Endothelial cell of umbilical vein (primary cell): ENCODE data around the gene PFKFB4. TPM values are rescaled to one million over a fixed set of nuclear protein-coding genes. Genes with fewer than 3 reads are reported as not detected.
"Not testable (repeated sequence)": the region's sequence is repeated elsewhere in the genome, so short reads cannot be mapped to it uniquely, and the experiment has no call there.

Experiments
- BruUV-seq: library from RNA; stranded (reverse); fragments of 400-500 nt; replicated peaks from 2 replicates; lab custom pipeline; 2021; lab: Mats Ljungman, UMichigan
- CTCF ChIA-PET: fragments of 300-600, 350-600 bp; sonication (Branson Sonifier 250); formaldehyde crosslinking; loops from one replicate; lab custom pipeline; 2021; ENCODE audit warnings: antibody characterized with exemption, inconsistent platforms; lab: Charles Lee
- POLR2A ChIA-PET: fragments of 300-600, 350-600 bp; sonication (Branson Sonifier 250); formaldehyde crosslinking; loops from one replicate; lab custom pipeline; 2021; ENCODE audit warnings: antibody characterized with exemption, inconsistent platforms; lab: Charles Lee
- DNase-seq: peaks from one replicate; pipeline ENCODE4 v3.0.0-alpha.2; 2011; ENCODE audit warnings: low read depth, low spot score
- FAIRE-seq: peaks from 2 replicates; lab custom pipeline; 2011; peaks lifted over from hg19 to GRCh38; lab: Jason Lieb, UNC
- H2AFZ ChIP-seq: 2 replicates; pipeline ENCODE4 v1.6.0; 2012; ENCODE audit warnings: low read depth, low read length, control low read depth, inconsistent platforms
- H3K27ac ChIP-seq: 2 replicates; pipeline ENCODE4 v1.5.1; 2011; ENCODE audit warnings: low read depth, mild to moderate bottlenecking, control low read depth, low read length, moderate library complexity; ENCODE audit not compliant: insufficient read depth
- H3K27me3 ChIP-seq, 2 experiments: 2 replicates each; pipeline versions ENCODE4 v1.6.0 to v1.6.1; 2011; ENCODE audit warnings: low read length in 2 of 2, mixed read lengths in 1 of 2; ENCODE audit not compliant: control insufficient read depth in 2 of 2, insufficient read depth in 2 of 2
- H3K36me3 ChIP-seq, 2 experiments: 2 replicates in 1 of 2; 3 replicates in 1 of 2; pipeline ENCODE4 v1.5.1; 2011; ENCODE audit warnings: low read length in 2 of 2, mild to moderate bottlenecking in 1 of 2, moderate library complexity in 1 of 2; ENCODE audit not compliant: control insufficient read depth in 2 of 2, insufficient read depth in 2 of 2; ENCODE audit errors: extremely low read depth in 1 of 2
- H3K4me1 ChIP-seq: 3 replicates; pipeline ENCODE4 v1.5.1; 2011; ENCODE audit warnings: mild to moderate bottlenecking, low read length; ENCODE audit not compliant: control insufficient read depth, insufficient read depth; ENCODE audit errors: extremely low read depth
- H3K4me2 ChIP-seq: 2 replicates; pipeline ENCODE4 v1.6.1; 2011; ENCODE audit warnings: low read length, control low read depth, mixed read lengths; ENCODE audit not compliant: insufficient read depth
- H3K4me3 ChIP-seq, 3 experiments: fragments of 200-600 bp in 1 of 3; sonication (generic), shearing (Covaris generic) in 1 of 3; replicated peaks in 1 of 3; 2 replicates each; pipeline ENCODE4 v1.5.1; 2011 to 2016; ENCODE audit warnings: control low read depth in 3 of 3, low read length in 3 of 3, mild to moderate bottlenecking in 2 of 3, inconsistent platforms in 1 of 3, low read depth in 1 of 3, moderate library complexity in 1 of 3; ENCODE audit not compliant: insufficient read depth in 1 of 3
- H3K79me2 ChIP-seq: 2 replicates; pipeline ENCODE4 v1.6.0; 2012; ENCODE audit warnings: low read length, inconsistent platforms; ENCODE audit not compliant: control insufficient read depth, insufficient read depth
- H3K9ac ChIP-seq: replicated peaks from 2 replicates; pipeline ENCODE3; 2011; ENCODE audit warnings: low read length, control low read depth; ENCODE audit not compliant: insufficient read depth; ENCODE audit errors: extremely low read depth
- H3K9me1 ChIP-seq: replicated peaks from 3 replicates; pipeline ENCODE4 v1.6.0; 2011; ENCODE audit warnings: mild to moderate bottlenecking, low read length; ENCODE audit not compliant: control insufficient read depth, insufficient read depth; ENCODE audit errors: extremely low read depth
- H3K9me3 ChIP-seq: replicated peaks from 2 replicates; pipeline ENCODE4 v1.5.1; 2012; ENCODE audit warnings: low read length, inconsistent platforms; ENCODE audit not compliant: control insufficient read depth, insufficient read depth
- H4K20me1 ChIP-seq: replicated peaks from 2 replicates; pipeline ENCODE3; 2011; ENCODE audit warnings: mild to moderate bottlenecking, low read length; ENCODE audit not compliant: control insufficient read depth, insufficient read depth; ENCODE audit errors: extremely low read depth
- CTCF ChIP-seq, 2 donors: IDR thresholded peaks; 1 replicate in 1 of 2; 2 replicates in 1 of 2; pipeline ENCODE4 v1.5.1; 2011; ENCODE audit warnings: low read length in 2 of 2, mild to moderate bottlenecking in 2 of 2, moderate library complexity in 2 of 2, control low read depth in 1 of 2, inconsistent platforms in 1 of 2, low read depth in 1 of 2; ENCODE audit not compliant: insufficient read depth in 1 of 2; ENCODE audit errors: extremely low read depth in 1 of 2
- EZH2 ChIP-seq: IDR thresholded peaks from 2 replicates; pipeline ENCODE4 v1.6.1; 2012; ENCODE audit warnings: borderline replicate concordance, low read depth, mild to moderate bottlenecking, moderate library complexity, low read length, inconsistent platforms; ENCODE audit not compliant: severe bottlenecking
- FOS ChIP-seq: IDR thresholded peaks from 2 replicates; pipeline ENCODE4 v1.6.1; 2011; ENCODE audit warnings: mild to moderate bottlenecking, low read length, moderate library complexity, borderline replicate concordance; ENCODE audit not compliant: insufficient read depth
- GATA2 ChIP-seq: IDR thresholded peaks from 2 replicates; pipeline ENCODE4 v1.7.0; 2011; ENCODE audit warnings: low read depth, mild to moderate bottlenecking, moderate library complexity, mixed read lengths, low read length; ENCODE audit not compliant: insufficient read length, insufficient read depth
- JUN ChIP-seq: IDR thresholded peaks from 2 replicates; pipeline ENCODE4 v1.6.1; 2011; ENCODE audit warnings: borderline replicate concordance, low read depth; ENCODE audit not compliant: insufficient read length, insufficient read depth
- MAX ChIP-seq: IDR thresholded peaks from 2 replicates; pipeline ENCODE4 v1.6.1; 2011; ENCODE audit not compliant: insufficient read depth, insufficient read length
- MYC ChIP-seq: IDR thresholded peaks from one replicate; pipeline ENCODE4 v1.6.1; 2011; ENCODE audit warnings: mild to moderate bottlenecking, low read depth, low read length
- POLR2A ChIP-seq: IDR thresholded peaks from 2 replicates; pipeline ENCODE4 v1.6.1; 2012; ENCODE audit warnings: low read depth, mild to moderate bottlenecking, control low read depth, low read length
- POLR2AphosphoS5 ChIP-seq: IDR thresholded peaks from 2 replicates; pipeline ENCODE4 v1.6.1; 2012; ENCODE audit warnings: low read depth, mild to moderate bottlenecking, control low read depth, low read length, moderate library complexity; ENCODE audit not compliant: insufficient read depth
- dilution Hi-C: fragments of 300-500 bp; cut with MboI; formaldehyde crosslinking; loops from one replicate; pipeline ENCODE4 v1.15.0; 2019; ENCODE audit warnings: low sequenced_read_pairs; ENCODE audit not compliant: extremely low pct_ligation_motif_present
- intact Hi-C: fragments of 100-400 bp; cut with micrococcal nuclease; formaldehyde crosslinking; loops from one replicate; pipeline ENCODE4 v1.10.0; 2022
- polyA plus RNA-seq, 4 experiments: library from polyadenylated mRNA; depleted of rRNA in 3 of 4; stranded (reverse) in 3 of 4; unstranded in 1 of 4; fragments of >200 nt; gene quantifications; 2 replicates each; pipeline versions ENCODE4 v1.2.1 to v1.2.3, GENCODE V29; 2011 to 2012; ENCODE audit warnings: missing spikeins in 1 of 4
- total RNA-seq: library from RNA; stranded (reverse); gene quantifications from 2 replicates; pipeline ENCODE4 v1.2.3, GENCODE V29; 2021

The PFKFB4 gene
- total and polyA plus RNA-seq, 2 donors (not counting 3 experiments of a cell fraction or from before 2014, with no cell fraction given) = 4.0 to 4.2 TPM

DNA sequence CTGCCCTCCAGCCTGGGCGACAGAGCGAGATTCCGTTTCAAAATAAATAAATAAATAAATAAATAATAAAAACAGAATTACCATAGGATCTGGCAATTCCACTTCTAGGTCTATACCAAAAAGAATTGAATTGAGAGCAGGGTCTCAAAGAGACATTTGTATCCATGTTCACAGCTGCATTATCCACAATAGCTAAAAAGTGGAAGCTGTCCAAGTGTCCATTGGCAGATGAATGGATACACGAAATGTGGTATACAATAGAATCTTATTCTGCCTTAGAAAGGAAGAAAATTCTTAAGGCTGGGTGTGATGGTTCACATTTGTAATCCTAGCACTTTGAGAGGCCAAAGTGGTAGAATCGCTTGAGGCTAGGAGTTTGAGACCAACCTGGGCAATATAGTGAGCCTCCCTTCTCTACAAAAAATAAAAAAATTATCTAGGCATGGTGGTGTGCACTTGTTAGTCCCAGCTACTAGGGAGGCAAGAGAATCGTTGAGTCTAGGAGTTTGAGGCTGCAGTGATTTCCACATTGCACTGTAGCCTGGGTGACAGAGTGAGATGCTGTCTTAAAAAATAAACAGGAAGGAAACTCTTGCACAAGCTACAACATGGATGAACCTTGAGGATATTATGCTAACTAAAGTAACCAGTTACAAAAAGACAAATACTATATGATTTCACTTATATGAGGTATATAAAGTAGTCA, 24.2 kb downstream of the PFKFB4 start:
- H3K9me3 ChIP-seq = no peaks in the 10 kb centered on the region
- dilution Hi-C loops (no loop called here), intact Hi-C loops (no loop called here)
- H3K36me3 ChIP-seq = no peaks in the 10 kb centered on the region
- ChIA-PET CTCF (interaction anchor here (1.5 to 2.1 kb wide), 3 partner anchors 10 to 23 kb away, joined by 3 to 5 read pairs (median 4); no protein-coding TSS in a partner anchor), POLR2A (no interaction called here)
- no peaks in the 10 kb centered on the region for H3K9me1 ChIP-seq
- no peak overlapping the region for H3K4me2 ChIP-seq
- H2AFZ ChIP-seq = no peak overlapping the region
- FAIRE-seq = no peak
- DNase-seq = no peak
- BruUV-seq = no TSS peak
- H3K79me2 ChIP-seq = no peaks in the 10 kb centered on the region
- H3K27me3 ChIP-seq = no peaks in the 10 kb centered on the region
- H4K20me1 ChIP-seq = no peaks in the 10 kb centered on the region
- no peak overlapping the region for H3K27ac ChIP-seq
- H3K4me1 ChIP-seq = no peaks in the 10 kb centered on the region
- no peak overlapping the region for H3K9ac ChIP-seq
- no peak for TF ChIP-seq EZH2
- no peak for TF ChIP-seq POLR2AphosphoS5
- TF ChIP-seq POLR2A = no peak
- TF ChIP-seq MYC = no peak
- no peak for TF ChIP-seq CTCF (IDR thresholded peaks at IDR 0.05; ENCODE audit: extremely low read depth in 1 of 2, insufficient read depth in 1 of 2, low read depth in 1 of 2, low read length in 2 of 2)
- TF ChIP-seq GATA2 = no peak
- no peak for TF ChIP-seq MAX
- TF ChIP-seq JUN = no peak
- TF ChIP-seq FOS = no peak
- no peak overlapping the region for H3K4me3 ChIP-seq

GRCh38 chr3:48530701-48531100, 25.9 kb downstream of the PFKFB4 start:
- peak; percentile 31 for FAIRE-seq
- H3K79me2 ChIP-seq, H3K9ac ChIP-seq, H3K27ac ChIP-seq, intact Hi-C loops, H3K4me1 ChIP-seq, H3K4me3 ChIP-seq, H3K4me2 ChIP-seq, H3K9me1 ChIP-seq, H4K20me1 ChIP-seq, H2AFZ ChIP-seq, dilution Hi-C loops, H3K36me3 ChIP-seq, H3K9me3 ChIP-seq, BruUV-seq, DNase-seq, H3K27me3 ChIP-seq, POLR2A ChIA-PET: not testable (repeated sequence)
- CTCF ChIA-PET = interaction anchor here (0.8 to 1.1 kb wide), 2 partner anchors 11 to 94 kb away, joined by 3 read pairs; no protein-coding TSS in a partner anchor
